NK-92 (cell line): ENCODE data around the gene LRFN5.
"Not testable (repeated sequence)": the region's sequence is repeated elsewhere in the genome, so short reads cannot be mapped to it uniquely, and the experiment has no call there.

Experiments used
- DNase-seq: peaks from one replicate; lab custom pipeline; 2025; ENCODE audit not compliant: unreplicated experiment; lab: John Stamatoyannopoulos, UW

The LRFN5 gene

GRCh38 chr14:41878321-41878720 is 271.6 kb downstream of the LRFN5 start:
- no peak for DNase-seq

GRCh38 chr14:41891624-41892023 is 284.9 kb downstream of the LRFN5 start:
- no peak for DNase-seq

DNA sequence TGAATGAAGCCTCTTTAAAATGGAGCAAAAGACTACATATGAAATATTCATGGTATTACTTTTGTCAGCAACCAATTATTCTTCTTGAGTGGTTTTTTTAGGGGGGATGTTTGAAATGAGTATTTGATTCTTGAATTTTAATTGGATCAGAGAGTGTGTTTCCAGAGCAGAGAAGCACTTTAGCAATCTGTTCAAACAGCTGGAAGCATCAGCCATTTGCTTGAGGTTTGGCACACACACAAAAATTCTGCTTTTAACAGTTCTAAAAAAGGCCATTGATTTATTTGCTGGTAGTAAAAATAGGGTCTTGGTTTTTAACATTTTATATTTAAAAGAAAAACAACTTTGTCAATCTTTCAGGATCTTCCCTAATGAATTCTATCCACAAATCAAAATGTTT is 292.7 kb downstream of the LRFN5 start:
- no peak for DNase-seq

DNA sequence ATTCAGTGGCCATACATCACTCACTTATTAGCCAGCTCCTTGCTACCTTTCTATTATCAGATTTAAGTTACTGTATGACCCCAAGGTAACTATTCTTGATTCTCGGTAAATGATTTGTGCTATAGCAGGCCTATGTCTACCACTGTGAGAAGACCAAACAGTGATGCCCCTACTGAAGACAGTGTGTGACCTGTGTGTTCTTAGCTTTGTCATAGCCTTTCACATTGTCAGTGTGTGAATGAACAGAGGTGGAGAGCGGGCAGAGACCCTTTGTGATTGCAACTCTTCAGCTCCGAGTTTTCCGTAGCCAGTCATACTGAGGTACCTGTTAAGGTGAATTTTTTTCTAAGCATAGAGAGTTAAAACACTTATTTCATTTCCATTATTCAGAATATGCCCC is 294.0 kb downstream of the LRFN5 start:
- no peak for DNase-seq

DNA sequence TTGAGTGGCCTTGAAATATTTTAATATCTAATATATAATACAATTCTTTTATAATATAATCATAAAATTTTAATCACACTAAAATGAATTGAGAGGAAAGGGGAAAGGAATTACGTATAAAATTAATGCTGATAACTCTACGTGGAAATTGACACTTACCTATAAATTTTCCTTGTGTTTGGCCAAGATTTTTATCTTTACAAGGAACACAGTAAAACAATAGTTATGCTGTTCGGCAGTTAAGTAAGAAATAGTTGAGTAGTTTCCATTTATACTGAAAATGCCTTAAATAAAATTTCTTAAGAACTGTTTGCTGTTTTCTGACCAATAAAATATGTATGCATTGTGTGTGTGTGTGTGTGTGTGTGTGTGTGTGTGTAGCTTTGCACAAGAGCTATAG is 294.4 kb downstream of the LRFN5 start:
- DNase-seq: no peak

DNA sequence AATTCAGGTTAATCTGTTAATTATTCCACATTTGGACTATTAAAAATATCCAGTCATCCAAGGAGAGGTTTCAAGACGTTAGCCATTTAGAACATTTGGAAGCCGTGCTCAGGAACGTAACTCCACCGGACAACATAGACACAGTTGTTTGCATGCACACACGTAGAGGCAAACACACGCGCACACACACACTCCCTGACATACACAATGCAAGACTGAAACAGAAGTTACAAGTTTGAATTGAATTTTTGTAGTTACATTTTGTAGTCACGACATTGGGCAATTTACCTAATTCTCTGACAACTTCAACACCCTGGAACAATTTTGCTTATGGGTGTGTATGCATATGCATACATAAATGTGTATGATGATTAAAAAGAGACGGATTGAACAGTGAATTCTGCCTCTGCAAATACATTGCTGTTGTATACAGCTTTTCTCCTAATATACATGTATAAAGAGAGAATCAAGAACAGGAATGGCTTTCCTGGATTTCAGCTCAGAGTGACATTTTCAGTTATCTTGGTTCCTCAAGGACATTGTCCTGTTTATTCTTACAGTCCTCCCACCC is 298.8 kb downstream of the LRFN5 start:
- no peak for DNase-seq

- not testable (repeated sequence) for DNase-seq
Observed at GRCh38 chr14:41911155-41911554, 304.5 kb downstream of the LRFN5 start.

DNA sequence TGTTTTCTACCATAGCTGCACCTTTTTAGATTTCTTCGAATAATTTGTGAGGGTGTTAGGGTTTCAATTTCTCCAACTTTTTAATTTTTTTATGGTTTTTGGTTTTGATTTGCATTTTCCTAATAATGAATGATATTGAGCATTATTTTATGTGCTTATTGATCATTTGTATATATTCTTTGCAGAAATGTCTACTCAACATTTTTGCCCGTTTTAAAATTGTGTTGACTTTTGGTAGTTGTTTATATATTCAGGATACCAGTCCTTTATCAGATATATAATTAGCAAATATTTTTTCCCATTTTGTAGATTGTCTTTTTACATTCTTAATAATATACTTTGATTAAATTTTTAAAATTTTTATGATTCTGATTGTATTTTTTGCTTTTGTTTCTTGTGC is 306.7 kb downstream of the LRFN5 start:
- DNase-seq: no peak

DNA sequence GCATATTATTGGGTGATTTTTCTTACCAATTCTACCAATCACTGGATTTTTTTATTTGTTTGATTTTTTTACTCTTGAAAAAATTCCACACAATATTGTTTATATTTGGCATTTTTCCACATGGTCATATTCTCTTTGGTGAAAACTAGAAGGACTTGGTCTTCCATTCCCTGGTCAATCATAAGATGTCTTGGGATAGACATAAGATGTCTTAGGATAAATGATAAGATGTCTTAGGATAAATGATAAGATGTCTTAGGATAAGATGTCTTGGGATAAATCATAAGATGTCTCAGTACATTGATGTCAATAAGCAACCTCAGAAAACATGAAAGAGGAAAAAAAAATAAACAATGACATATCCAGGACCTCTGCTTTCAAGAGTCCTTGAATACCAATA is 309.1 kb downstream of the LRFN5 start:
- no peak for DNase-seq

DNA sequence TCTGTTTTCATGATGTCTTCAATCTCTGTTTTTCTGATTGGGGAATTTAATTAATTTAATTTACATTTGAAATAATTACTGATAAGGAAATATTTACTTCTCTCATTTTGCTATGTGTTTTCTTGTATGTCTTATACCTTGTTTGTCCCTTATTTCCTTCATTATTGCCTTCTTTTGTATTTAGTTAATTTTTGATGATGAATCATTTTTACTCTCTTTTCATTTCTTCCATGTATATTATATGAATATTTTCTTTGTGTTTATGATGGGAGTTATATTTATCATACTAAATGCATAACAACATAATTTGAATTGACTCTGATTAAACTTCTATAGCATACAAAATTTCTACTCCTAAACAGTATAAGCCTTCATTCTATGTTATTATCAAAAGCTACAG is 309.6 kb downstream of the LRFN5 start:
- DNase-seq: no peak

GRCh38 chr14:41925409-41925808 is 318.7 kb downstream of the LRFN5 start:
- no peak for DNase-seq

DNA sequence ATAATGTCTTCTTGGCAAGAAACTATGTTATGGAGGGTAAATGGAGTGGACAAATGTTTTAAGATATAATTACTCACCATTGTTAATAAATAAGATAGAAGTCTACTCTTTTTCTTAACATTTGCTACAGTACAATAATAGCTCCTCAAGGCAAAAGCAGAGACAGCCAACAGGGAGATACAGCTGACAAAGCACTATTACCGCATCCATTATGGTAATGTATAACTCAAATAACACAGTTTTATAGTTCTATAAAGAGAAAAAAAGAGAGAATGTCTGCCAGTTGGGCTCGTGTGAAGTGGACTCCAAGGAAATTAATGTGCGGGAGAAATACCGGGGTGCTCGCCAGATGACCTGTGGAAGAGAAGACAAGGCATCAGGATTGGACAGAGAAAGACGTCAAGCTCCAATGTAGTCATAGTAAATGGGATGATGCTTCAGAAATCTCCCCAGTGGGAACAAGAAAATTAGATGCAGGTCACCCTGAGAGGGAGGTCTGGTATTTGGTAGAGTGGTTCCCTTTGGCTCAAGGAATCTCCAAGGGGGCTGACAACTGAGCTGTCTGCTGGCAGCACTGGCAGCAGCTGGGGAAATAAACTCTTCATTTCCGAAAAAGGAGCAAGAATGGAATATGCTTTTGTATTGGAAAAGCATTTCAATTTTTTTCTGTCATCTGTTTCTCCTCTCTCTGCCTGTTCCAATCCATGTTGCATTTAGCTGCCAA is 343.9 kb downstream of the LRFN5 start:
- no peak for DNase-seq
